GM12891 (cell line): Measurements from ENCODE around the gene SIL1.
"Not testable (repeated sequence)": the region's sequence is repeated elsewhere in the genome, so short reads cannot be mapped to it uniquely, and the experiment has no call there.

ENCODE experiments used
- DNase-seq: peaks from one replicate; pipeline ENCODE4 v3.0.0; 2011; ENCODE audit warnings: low spot score; ENCODE audit not compliant: insufficient read length
- FAIRE-seq: peaks from 2 replicates; lab custom pipeline; 2011; peaks lifted over from hg19 to GRCh38; lab: Jason Lieb, UNC
- PAX5 ChIP-seq: IDR thresholded peaks from 2 replicates; pipeline ENCODE4 v1.6.1; 2011; ENCODE audit warnings: low read length, moderate library complexity, mild to moderate bottlenecking; ENCODE audit not compliant: insufficient read depth, severe bottlenecking
- POLR2A ChIP-seq: IDR thresholded peaks from 2 replicates; pipeline ENCODE4 v1.6.1; 2011; ENCODE audit warnings: low read depth, low read length, control low read depth
- POLR2AphosphoS5 ChIP-seq: IDR thresholded peaks from 2 replicates; pipeline ENCODE4 v1.6.1; 2011; ENCODE audit warnings: low read depth, low read length, control low read depth
- POU2F2 ChIP-seq: IDR thresholded peaks from 2 replicates; pipeline ENCODE4 v1.6.1; 2011; ENCODE audit warnings: low read depth, mild to moderate bottlenecking, control low read depth, low read length, moderate library complexity
- SPI1 ChIP-seq: IDR thresholded peaks from 2 replicates; pipeline ENCODE4 v1.6.1; 2011; ENCODE audit warnings: low read depth, low read length, control low read depth
- TAF1 ChIP-seq: IDR thresholded peaks from 2 replicates; pipeline ENCODE4 v1.6.1; 2011; ENCODE audit warnings: low read depth, low read length, control low read depth

Gene SIL1

GRCh38 chr5:139186752-139187326 is 11.3 kb downstream of the SIL1 start:
- DNase-seq, result no peak
- FAIRE-seq, result no peak
- TF ChIP-seq SPI1 (no peak), POU2F2 (no peak), POLR2AphosphoS5 (no peak), POLR2A (no peak)

DNA sequence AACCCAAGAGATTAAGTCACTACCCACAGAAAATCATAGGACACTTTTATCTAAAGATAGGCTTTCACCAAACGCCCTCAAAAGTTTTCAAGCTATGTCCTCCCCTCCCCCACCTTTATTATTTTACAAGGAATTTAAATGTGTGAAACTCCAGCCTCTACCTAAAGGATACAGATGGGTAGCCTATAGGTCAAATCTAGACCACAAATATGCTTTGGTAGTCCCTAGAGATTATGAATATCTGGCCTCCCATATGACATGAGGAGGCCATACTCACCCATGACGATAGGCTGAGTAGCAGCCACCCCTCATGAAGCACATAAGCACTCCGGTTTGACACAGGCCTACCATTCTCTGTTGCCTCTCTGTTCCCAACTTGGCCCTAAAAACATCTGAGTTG is 11.9 kb downstream of the SIL1 start:
- FAIRE-seq (no peak), DNase-seq (no peak)
- TF ChIP-seq POLR2A, result no peak
- no peak for TF ChIP-seq TAF1
- TF ChIP-seq POLR2AphosphoS5, result no peak
- TF ChIP-seq PAX5, result no peak

- FAIRE-seq (peak; percentile 16), DNase-seq (no peak)
- no peak for TF ChIP-seq SPI1
- no peak for TF ChIP-seq PAX5
- TF ChIP-seq POLR2A, result no peak
- TF ChIP-seq POU2F2, result no peak
- no peak for TF ChIP-seq TAF1
- no peak for TF ChIP-seq POLR2AphosphoS5
These were observed 12.6 kb downstream of the SIL1 start for GRCh38 chr5:139185589-139185988.

DNA sequence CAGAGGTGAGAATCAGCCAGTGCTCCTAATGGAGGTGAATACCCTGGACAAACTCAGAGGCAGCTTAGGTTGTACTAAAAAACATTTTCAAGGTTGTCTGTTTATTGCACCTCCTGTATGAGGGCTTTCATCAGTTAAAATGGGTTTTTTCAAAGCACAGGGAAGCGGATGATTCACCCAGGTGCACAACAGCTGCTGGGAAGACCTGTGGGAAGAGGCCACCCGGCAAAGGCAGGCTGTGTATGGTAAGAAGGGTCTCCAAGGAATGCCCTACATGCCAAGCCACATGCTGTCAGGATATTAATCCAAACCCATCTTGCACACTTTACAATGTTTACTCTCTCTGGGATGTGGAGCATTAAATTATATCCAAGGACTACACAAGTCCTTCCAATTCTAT is 14.7 kb downstream of the SIL1 start:
- TF ChIP-seq POU2F2 (no peak), POLR2AphosphoS5 (no peak), TAF1 (no peak), POLR2A (no peak), SPI1 (no peak), PAX5 (no peak)
- no peak for FAIRE-seq
- no peak for DNase-seq

DNA sequence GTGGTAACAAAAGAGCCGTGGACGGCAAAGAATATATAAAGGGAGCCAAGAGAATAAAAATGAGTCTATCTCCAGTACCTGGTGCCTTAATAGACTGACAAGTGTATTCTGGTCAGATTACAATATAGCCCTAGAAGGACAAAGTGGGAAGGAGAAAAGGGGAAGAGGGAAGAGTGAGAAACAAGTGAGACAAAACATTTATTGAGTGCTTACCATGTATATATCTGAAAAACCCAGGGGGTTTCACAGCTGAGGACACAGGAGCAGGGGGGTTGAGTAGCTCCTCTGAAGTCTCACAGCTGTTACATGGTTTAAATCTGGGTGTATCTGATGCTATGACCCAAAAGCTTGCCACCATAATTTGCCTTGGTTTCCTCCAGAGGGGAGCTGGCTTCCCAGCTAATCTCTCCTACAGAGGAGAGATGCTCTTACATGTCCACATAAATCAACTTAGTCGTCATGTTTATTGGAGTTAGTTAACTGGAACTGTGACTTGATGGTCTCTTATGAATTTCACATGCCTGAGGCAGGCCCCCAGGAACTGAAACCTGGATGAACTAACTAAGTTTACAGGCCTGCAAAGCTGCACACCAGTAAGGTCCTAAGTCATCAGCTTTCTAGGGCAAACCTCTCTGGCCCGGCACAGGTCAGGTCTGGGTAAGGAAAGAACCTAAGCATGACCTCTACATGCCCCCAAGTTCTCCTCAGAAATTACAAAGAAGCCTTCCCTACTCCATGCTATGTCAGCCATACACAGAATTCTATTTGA is 15.5 kb downstream of the SIL1 start:
- FAIRE-seq, result no peak
- TF ChIP-seq PAX5 (no peak), SPI1 (peak; percentile 84)

DNA sequence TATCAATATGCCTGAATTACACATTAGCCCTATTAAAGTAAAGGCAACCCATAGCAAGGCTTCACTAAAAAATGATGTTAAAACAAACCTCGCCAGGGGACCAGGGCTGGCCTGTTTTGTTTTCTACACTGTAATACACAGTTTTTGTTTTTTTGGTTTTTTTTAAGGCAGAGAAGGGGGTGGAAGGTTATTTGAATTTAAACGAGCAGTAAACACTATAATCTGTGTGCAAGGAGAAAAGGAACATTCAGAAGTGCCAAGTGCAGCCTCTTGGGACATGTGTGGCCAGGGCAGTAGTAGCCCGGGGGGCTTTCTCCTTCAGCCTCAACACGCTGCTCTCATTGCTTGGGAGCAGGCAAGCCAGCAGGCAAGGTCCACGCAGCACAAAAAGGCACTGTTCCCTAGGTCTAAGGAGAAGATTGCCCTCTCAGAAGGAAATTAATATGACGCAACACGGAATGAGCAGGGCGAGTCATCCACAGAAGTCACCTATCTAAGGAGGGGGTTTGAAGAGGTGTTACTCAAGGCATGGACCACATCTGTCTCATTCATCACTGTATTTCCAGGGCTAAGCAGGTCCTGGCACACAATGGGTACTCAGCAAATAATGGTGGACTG is 16.2 kb downstream of the SIL1 start:
- DNase-seq (no peak), FAIRE-seq (peak; percentile 64)
- TF ChIP-seq TAF1 (no peak), POLR2AphosphoS5 (no peak), PAX5 (no peak), SPI1 (no peak), POU2F2 (no peak), POLR2A (no peak)

More for the DNA sequence above, 15.5 kb downstream of the SIL1 start:
- no peak for DNase-seq

DNA sequence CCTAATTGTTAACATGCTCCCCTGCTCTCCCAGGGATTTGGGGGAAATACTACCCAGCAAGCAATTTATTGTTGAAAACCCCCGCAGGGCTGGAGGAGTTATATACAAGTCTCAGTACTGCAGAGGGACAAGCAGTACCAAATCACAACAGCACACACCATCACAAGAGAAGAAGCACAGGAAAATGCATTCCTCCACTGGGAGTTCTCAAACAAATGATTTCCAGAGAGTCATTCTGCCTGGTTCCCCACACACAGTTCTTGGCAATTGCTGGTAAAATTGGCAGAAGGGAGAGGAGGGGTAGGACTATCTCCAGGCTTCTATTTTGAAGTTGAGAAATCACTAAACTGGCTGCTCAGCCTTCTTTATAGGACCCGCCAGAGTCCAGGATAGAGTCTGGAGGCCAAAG is 16.8 kb downstream of the SIL1 start:
- TF ChIP-seq POU2F2, result no peak
- no peak for TF ChIP-seq POLR2AphosphoS5
- TF ChIP-seq TAF1, result no peak
- no peak for TF ChIP-seq POLR2A
- no peak for TF ChIP-seq SPI1
- no peak for TF ChIP-seq PAX5
- FAIRE-seq, result no peak
- DNase-seq, result no peak

DNA sequence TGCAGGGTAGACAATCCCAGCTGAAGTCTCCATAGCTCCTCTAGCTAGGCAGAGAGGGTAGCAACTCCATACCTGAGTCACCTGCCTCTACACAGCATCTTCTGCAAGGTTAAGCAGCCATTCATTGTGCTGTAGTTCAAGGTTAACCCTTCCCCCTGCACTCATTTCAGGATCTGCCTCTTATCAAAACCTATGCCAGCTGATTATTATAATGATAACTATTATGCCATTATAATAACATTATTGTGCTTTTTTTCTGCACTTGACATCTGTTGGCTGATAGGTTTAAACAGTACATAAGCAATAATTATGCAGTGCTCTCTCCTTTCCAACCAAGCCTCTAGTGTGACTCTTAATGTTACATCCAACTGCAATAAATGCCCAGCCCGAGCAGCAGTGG is 17.3 kb downstream of the SIL1 start:
- TF ChIP-seq SPI1 (no peak), POU2F2 (no peak), POLR2AphosphoS5 (no peak), TAF1 (no peak), PAX5 (no peak), POLR2A (no peak)

DNA sequence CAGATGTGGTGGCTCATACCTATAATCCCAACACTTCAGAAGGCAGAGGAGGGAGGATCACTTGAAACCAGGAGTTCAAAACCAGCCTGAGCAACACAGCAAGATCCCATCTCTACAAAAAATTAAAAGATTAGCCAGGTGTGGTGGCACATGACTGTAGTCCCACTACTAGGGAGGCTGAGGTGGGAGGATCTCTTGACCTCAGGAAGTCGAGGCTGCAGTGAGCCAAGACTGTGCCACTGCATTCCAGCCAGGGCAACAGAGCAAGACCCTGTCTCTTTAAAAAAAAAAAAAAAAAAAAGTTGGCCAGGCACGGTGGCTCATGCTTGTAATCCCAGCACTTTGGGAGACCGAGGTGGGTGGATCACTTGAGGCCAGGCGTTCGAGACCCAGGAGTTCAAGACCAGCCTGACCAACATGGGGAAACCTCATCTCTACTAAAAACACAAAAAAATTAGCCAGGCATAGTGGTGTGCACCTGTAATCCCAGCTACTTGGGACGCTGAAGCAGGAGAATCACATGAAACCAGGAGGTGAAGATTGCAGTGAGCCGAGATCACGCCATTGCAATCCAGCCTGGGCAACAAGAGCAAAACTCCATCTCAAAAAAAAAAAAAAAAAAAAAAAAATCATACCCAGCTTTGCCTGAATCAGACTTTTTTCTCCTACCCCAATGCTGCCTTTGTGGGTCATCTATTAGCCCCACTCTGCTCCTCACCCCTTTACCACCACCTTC is 18.2 kb downstream of the SIL1 start:
- DNase-seq, result not testable (repeated sequence)

More for the DNA sequence above, 17.3 kb downstream of the SIL1 start:
- no peak for FAIRE-seq
- DNase-seq, result no peak

GRCh38 chr5:139178935-139179334 is 19.2 kb downstream of the SIL1 start:
- no peak for DNase-seq
- no peak for FAIRE-seq
- TF ChIP-seq SPI1, result no peak
- TF ChIP-seq PAX5, result no peak
- no peak for TF ChIP-seq POLR2A
- TF ChIP-seq POLR2AphosphoS5, result no peak
- no peak for TF ChIP-seq TAF1

More for the DNA sequence above, 18.2 kb downstream of the SIL1 start:
- not testable (repeated sequence) for FAIRE-seq
